Ovary (tissue), 3 donors: ENCODE measurements around the gene MAP2K7.

Experiments
- CTCF ChIP-seq, 3 donors: fragments of 450-650 bp in 2 of 3; fragments of 200-600 bp in 1 of 3; IDR thresholded peaks; one replicate each; pipeline versions ENCODE4 v1.5.1 to v1.8.0; 2016 to 2022; ENCODE audit warnings: antibody characterized with exemption in 3 of 3, mild to moderate bottlenecking in 1 of 3
- EP300 ChIP-seq: sonication (generic); formaldehyde crosslinking; IDR thresholded peaks from one replicate; pipeline ENCODE4 v1.6.1; 2017; ENCODE audit warnings: antibody characterized with exemption
- POLR2A ChIP-seq: fragments of 450-650 bp; IDR thresholded peaks from one replicate; pipeline ENCODE4 v1.6.1; 2017; ENCODE audit warnings: antibody characterized with exemption, mild to moderate bottlenecking, moderate library complexity
- donor health status: DM: no; HTN: no; CAD: no.

GRCh38 chr19:7908742-7909461, 5.2 kb downstream of the MAP2K7 start:
- no peak for TF ChIP-seq CTCF (IDR thresholded peaks at IDR 0.05)
- no peak for TF ChIP-seq POLR2A
- TF ChIP-seq EP300 = no peak
